NCI-H2227 treated with DMSO at 0.1 percent for 48 hours (cell line): ENCODE results near the gene AGAP3.

Experiments used
- DNase-seq: peaks from one replicate; lab custom pipeline; 2025; lab: John Stamatoyannopoulos, UW

AGAP3 gene

DNA sequence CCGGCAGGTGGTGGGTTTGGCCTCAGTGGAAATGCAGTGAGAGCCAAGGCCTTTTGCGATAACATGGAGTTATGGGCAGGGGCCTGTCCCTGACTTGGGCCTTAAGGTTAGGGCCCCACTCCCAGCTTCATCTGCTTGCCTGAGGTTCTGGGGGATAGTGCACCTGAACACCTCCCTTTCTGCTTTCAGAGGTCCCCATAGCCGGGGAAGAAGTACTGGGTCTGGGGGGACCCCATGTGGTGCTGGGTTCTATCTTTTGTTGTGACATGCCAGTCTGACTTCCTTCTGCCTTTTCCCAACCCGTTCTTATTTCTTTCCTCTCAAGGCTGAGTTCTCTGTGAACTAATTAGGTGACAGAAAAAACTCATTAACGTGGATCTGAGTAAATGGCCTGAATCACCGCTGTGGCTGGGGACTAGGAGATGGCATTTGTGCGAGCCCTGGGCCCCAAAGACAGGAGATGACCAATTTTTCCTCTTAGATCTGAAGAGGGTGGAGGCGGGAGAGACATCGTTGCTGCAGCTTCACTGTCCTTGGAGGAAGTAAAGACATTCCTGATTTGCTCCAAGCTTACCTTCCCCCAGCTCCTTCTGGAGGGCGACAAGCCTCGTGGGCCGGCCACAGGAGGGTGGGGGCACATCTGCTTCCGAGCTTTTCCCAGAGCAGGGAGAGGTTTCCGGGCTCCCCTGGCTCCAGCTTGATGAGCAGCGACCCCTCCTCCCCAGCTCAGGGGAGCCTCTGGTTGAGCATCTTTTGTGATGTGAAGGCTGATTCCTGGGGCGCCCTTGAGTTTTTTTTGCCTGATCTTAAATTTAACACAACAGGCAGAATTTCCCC is 2.0 kb downstream of the AGAP3 start:
- no peak for DNase-seq

- no peak for DNase-seq
Measured at GRCh38 chr7:151088856-151089699, 2.8 kb downstream of the AGAP3 start.

DNA sequence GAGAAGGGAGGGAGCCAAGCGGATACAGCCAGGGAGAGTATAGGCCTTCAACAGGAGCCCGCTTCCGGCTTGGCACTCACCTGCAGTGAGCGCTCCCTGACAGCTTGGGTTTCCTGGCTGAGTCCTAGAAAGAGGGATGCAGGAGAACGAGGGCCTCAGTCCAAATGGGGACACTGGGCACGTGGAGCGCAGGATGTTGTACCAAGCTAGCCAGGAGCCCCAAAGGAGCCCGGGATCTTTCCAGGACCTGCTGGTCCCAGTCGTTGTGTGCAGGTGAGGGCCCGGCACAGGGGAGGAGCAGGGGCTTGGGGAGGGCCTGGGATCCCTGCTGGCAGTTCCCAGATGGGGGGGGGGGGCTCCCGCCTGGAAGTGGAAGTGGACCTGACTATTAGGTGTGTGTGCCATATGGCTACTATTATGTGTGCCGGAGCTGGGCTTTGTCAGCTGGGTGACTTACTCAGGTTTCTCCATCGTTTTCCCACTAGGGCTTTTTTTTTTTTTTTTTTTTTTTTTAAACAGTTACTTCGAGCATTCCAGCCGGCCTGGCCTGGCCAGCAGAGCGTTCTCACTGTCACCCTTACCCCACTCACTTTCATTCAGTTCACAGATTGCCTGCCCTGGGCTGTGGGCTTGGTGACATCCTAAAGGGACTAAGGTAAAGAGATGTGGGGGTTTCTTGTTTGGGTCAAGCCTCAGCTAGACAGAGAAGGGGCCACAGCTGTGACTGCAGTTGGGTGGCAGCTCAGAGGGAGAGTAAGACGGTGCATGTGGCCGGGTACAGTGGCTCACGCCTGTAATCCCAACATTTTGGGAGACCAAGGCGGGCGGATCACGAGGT is 3.8 kb downstream of the AGAP3 start:
- DNase-seq = no peak

GRCh38 chr7:151091003-151091402 is 4.7 kb downstream of the AGAP3 start:
- no peak for DNase-seq

- no peak for DNase-seq
Measured at GRCh38 chr7:151091431-151091830, 5.2 kb downstream of the AGAP3 start.

- DNase-seq = no peak
Measured at GRCh38 chr7:151091988-151092387, 5.7 kb downstream of the AGAP3 start.

- no peak for DNase-seq
Measured at GRCh38 chr7:151093748-151094147, 7.5 kb downstream of the AGAP3 start.

DNA sequence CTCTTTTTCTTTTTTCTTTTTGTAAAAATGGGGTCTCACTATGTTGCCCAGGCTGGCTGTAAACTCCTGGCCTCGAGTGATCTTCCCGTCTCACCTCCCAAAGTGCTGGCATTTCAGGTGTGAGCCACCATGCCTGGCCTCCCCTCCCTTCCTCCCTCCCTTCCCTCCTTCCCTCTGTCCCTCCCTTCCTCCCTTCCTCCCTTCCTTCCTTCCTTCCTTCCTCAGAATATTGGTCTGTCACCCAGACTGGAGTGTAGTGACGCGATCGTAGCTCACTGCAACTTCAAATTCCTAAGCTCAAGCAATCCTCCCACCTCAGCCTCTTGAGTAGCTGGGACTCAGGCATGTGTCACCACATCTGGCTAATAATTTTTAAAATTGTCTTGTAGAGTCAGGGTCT is 8.4 kb downstream of the AGAP3 start:
- DNase-seq = no peak

GRCh38 chr7:151095123-151095797 is 9.0 kb downstream of the AGAP3 start:
- DNase-seq = no peak

DNA sequence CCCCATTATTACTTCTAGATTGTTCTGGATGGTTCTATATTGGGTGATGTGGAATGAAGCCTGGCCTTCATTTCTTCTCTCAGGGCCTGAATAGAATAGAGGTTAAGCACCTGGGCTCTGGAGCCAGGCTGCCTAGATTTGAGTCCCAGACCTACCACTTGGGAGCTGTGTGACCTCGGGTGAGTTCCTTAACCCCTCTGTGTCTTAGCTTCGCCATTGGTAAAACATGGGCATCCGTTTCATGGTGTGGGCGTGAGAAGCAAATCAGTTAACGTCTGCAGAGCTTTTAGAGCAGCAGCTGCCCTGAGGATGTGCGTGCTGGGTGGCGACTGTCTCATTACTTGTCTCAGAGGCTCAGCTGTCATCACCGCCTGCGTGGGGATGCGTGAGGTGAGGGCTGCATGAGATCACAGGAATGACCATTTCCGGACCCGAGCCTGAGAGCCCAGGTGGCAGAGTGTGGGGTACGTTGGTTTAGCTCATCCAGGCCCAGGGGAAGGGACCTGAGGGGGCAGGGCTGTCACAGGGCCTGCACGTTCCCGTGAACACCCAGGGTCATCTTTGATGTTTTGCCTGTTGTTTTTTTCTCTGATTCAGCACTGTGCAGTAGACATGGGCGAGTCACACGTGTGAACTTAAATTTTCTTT is 9.7 kb downstream of the AGAP3 start:
- no peak for DNase-seq

DNA sequence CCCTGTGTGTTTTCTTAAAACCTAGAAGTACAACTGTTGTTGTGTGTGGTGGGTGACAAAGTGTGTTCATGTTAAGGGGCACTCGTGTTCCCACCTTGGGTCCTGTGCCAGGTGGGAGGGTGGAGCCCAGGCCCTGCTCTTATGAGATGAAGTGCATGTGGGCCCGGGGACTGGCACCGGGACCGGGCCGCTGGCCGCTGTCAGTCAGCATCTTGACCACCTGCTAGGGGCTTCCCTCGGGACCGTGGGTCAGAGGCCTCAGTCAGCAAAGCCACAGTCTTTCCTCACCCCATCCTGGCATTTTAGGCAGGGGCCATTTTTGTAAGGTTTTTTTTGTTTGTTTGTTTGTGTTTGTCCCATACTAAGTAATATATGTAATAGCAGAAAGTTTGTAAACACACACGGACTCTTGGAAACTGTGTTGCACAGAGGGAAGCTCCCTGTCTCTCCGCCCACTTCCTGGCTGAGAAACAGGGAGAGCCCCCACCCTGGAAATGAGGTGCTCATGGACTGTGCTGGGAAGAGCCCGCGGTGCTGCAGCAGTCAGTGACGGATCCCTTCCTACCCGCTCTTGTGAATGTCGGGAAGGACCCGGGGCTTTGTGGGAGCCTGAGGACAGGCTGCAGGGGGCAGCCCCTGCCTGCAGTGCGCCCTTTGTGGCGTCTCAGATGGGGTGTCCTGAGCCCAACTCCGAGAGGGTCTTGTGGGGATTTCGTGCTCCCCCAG is 13.4 kb downstream of the AGAP3 start:
- DNase-seq = no peak

- DNase-seq = no peak
Measured at GRCh38 chr7:151100921-151101320, 14.6 kb downstream of the AGAP3 start.

DNA sequence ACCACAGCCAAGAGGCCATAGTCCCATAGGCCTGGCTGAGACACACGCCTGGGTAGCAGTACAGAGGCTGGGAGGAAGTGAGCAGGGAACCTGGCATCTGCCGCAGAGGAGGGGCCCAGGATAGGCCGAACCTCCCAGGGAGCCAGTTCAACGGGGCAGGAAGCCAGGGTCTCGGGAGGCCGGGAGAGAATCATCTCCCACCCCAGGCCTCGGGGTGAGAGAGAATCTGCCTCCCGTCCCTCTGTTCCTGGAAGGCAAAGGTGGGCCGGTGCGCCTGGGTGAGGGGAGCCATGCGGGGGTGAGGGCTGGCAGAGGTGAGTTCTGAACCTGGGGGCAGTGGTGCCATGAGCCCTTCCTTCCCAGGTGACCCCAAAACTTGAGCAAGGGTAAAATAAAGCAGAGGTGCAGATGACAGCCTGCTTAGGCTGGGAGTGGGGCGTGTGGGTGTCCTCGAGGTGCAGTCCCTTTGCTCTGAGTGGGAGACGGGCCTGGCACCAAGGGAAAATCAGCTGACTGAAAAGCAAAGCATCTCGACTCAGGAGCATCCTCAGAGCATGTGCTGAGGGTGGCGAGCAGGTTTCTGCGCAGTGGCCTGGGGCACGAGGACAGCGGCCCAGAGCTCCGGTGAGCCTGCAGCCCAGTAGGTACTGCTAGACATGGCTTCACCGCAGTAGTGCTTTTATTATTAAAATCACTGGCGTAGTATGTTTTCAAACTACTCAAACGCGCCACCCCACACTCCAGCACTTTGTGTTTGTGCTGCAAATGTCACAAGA is 15.5 kb downstream of the AGAP3 start:
- no peak for DNase-seq

- DNase-seq = no peak
Measured at GRCh38 chr7:151102991-151103390, 16.7 kb downstream of the AGAP3 start.

- DNase-seq = no peak
Measured at GRCh38 chr7:151103973-151104372, 17.7 kb downstream of the AGAP3 start.

GRCh38 chr7:151104411-151105235 is 18.3 kb downstream of the AGAP3 start:
- no peak for DNase-seq

DNA sequence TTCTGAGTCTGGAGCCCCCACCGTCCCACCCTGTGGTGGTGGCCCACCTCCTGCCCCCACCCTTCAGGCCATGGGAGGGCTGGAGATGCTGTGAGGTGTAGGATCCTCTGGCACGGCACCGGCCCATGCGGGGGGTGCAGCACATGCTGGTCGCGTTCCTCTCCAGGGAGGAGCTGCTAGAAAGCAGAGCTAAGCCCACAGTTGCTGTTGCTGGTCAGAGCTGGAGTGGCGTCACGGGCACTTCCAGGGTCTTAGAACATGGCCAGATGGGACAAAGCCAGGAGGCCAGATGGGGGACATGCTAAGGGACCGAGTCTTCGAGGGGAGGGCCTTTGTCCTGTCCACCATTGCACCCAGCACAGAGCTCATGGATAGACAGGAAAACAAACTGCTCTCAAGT is 21.6 kb downstream of the AGAP3 start:
- DNase-seq = no peak

- DNase-seq = no peak
Measured at GRCh38 chr7:151109094-151110048, 23.1 kb downstream of the AGAP3 start.
